Sigmoid colon (tissue), 7 donors: Measurements from ENCODE around the gene CASP10. TPM values are rescaled to one million over a fixed set of nuclear protein-coding genes. Genes with fewer than 3 reads are reported as not detected.
A peak's percentile ranks its signal among the peaks of the same experiment; 100 is the strongest.

Experiments
- DNase-seq: peaks from one replicate; pipeline ENCODE4 v3.0.0-alpha.2; 2019
- H3K27ac ChIP-seq, 4 donors: fragments of 200-600 bp; sonication (generic); one replicate each; pipeline ENCODE4 v1.5.1; 2016 to 2019; ENCODE audit warnings: mild to moderate bottlenecking in 1 of 4
- H3K27me3 ChIP-seq, 3 donors: fragments of 200-600 bp; sonication (generic); one replicate each; pipeline ENCODE4 v1.5.1; 2019; ENCODE audit warnings: mild to moderate bottlenecking in 1 of 3
- H3K36me3 ChIP-seq, 4 donors: fragments of 200-600 bp; sonication (generic); one replicate each; pipeline ENCODE4 v1.5.1; 2016 to 2019
- H3K4me1 ChIP-seq, 4 donors: fragments of 200-600 bp; sonication (generic); one replicate each; pipeline ENCODE4 v1.5.1; 2017 to 2019
- H3K4me3 ChIP-seq, 4 donors: fragments of 200-600 bp; sonication (generic); one replicate each; pipeline ENCODE4 v1.5.1; 2017 to 2019; ENCODE audit warnings: mild to moderate bottlenecking in 2 of 4, moderate library complexity in 1 of 4
- H3K9me3 ChIP-seq, 4 donors: fragments of 200-600 bp in 3 of 4; sonication (generic) in 3 of 4; one replicate each; pipeline versions ENCODE4 v1.5.1 to v1.6.1; 2013 to 2019
- EP300 ChIP-seq, 4 donors: sonication (generic); formaldehyde crosslinking; IDR thresholded peaks; one replicate each; pipeline ENCODE4 v1.6.1; 2017; ENCODE audit warnings: antibody characterized with exemption in 4 of 4
- POLR2A ChIP-seq, 2 donors: fragments of 450-650 bp; IDR thresholded peaks; one replicate each; pipeline ENCODE4 v1.6.1; 2016; ENCODE audit warnings: antibody characterized with exemption in 2 of 2, mild to moderate bottlenecking in 2 of 2, moderate library complexity in 2 of 2
- POLR2AphosphoS5 ChIP-seq, 4 donors: sonication (generic); formaldehyde crosslinking; IDR thresholded peaks; one replicate each; pipeline ENCODE4 v1.6.1; 2017; ENCODE audit warnings: antibody characterized with exemption in 4 of 4
- WGBS, 2 donors: extraction: QIAGEN DNeasy Blood & Tissue Kit; methylation state at CpG; one replicate each; pipeline ENCODE4 v1.1.7; 2013; 5-methylcytosine and 5-hydroxymethylcytosine counted together
- intact Hi-C: fragments of 100-400 bp; cut with DNase I; formaldehyde crosslinking; loops from one replicate; pipeline ENCODE4 v1.15.1; 2023
- polyA plus RNA-seq, 3 donors: library from polyadenylated mRNA; stranded (reverse); fragments of 200-250 nt; gene quantifications; one replicate each; pipeline ENCODE4 v1.2.3, GENCODE V29; 2013
- total RNA-seq, 4 donors: library from RNA; depleted of rRNA; stranded (reverse); fragments of >200 nt; gene quantifications; one replicate each; pipeline ENCODE4 v1.1.0, GENCODE V29; 2016
- TF ChIP-seq, protein P1 (sequence below), 4 experiments: fragments of 450-650 bp in 3 of 4; fragments of 200-600 bp in 1 of 4; IDR thresholded peaks; one replicate each; pipeline ENCODE4 v1.5.1; 2016 to 2019; ENCODE audit warnings: antibody characterized with exemption in 4 of 4, mild to moderate bottlenecking in 3 of 4, moderate library complexity in 2 of 4
- donor health status: healthy with polysubstance abuse.
- donor health status: Bipolar disorder and iron deficiency.
- donor health status: healthy.

Gene CASP10
- total and polyA plus RNA-seq, 7 donors = 3.9 to 26.9 (median 11.4) TPM

DNA sequence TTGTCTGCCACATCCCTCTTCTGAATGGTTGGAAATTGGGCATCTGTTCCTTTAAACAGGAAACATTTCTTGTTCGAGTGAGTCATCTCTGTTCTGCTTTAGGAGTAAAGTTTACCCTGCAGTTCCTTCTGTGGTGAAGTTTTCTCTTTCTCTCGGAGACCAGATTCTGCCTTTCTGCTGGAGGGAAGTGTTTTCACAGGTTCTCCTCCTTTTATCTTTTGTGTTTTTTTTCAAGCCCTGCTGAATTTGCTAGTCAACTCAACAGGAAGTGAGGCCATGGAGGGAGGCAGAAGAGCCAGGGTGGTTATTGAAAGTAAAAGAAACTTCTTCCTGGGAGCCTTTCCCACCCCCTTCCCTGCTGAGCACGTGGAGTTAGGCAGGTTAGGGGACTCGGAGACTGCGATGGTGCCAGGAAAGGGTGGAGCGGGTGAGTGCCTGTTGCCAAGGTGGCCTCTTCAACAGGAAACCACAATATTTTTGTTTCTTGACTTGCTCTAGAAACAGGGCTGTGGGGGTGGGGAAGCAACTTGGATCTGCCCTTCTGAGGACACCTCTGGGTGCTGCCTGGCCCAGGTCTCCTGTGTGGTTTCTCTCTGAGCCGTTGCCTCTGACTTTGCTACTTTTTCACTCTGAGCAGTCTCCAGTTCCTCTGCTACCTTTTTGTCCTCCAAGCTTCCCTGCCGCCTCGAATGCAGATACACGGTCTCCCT is 75.2 kb downstream of the CASP10 start:
- H3K4me1 ChIP-seq = peaks cover 0 to 21% (median 11%) of the 10 kb centered on the region in 4 donors
- peak overlapping the region; percentile 50 to 73 (median 68) for H3K4me3 ChIP-seq
- no peaks in the 10 kb centered on the region for H3K36me3 ChIP-seq
- H3K9me3 ChIP-seq = no peaks in the 10 kb centered on the region
- intact Hi-C loops = loop anchor here (2.0 kb wide), 1 partner anchor 189 kb away; no protein-coding TSS in a partner anchor
- 0% methylated on average over 10 of the region's 10 CpGs for WGBS, 2 donors
- H3K27ac ChIP-seq = peak overlapping the region; percentile 83 to 87 (median 85)
- TF ChIP-seq POLR2AphosphoS5 (IDR thresholded peaks at IDR 0.05) = peak in 3 of 4 donors; percentile 37 to 58 (median 55)
- TF ChIP-seq EP300 (IDR thresholded peaks at IDR 0.05) = no peak
- H3K27me3 ChIP-seq = no peaks in the 10 kb centered on the region
- peak; percentile 79 for DNase-seq

DNA sequence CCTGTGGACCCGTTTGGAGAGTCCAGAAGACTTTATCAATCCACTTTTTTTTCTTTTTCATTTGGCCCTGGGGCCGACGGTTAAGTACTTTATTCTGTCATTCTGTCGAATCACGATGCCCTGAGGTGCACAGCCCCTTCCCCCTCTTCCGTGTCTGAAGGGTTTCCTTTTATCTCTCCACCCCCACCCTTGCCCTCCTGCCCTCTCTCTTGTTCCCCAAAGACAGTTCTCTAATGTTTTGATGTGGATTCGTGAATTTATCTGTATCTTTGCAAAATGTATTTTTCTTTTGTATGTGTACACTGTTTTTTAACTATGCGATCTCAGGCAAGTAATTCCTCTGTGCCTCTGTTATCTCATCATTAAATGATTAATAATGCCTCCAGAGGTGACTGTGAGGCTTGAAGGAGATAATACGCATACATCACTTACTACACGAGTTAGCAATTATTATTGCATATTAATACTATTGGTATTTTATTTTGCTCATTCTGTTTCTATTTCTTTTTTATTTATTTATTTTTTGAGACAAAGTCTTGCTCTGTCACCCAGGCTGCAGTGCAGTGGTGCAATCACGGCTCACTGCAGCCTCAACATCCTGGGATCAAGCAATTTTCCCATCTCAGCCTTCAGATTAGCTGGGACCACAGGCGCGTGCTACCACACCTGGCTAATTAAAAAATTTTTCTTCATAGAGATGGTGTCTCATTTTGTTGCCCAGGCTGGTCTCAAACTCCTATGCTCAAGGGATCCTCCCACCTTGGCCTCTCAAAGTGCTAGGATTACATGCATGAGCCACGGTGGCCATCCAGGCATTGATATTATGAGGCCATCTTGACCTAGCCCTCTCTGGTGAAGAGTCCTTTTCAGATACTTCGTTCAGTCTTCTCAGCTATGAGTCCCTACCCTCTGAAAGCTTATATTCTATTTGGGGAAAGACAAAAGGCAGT is 76.0 kb downstream of the CASP10 start:
- Histone ChIP-seq H3K9me3 (no peaks in the 10 kb centered on the region), H3K27ac (peak overlapping the region; percentile 83 to 87 (median 85)), H3K4me3 (peak overlapping the region; percentile 50 to 73 (median 68)), H3K36me3 (no peaks in the 10 kb centered on the region), H3K4me1 (peaks cover 0 to 21% (median 11%) of the 10 kb centered on the region in 4 donors), H3K27me3 (no peaks in the 10 kb centered on the region)
- TF ChIP-seq EP300 (IDR thresholded peaks at IDR 0.05) (no peak), POLR2A (IDR thresholded peaks at IDR 0.05) (no peak), POLR2AphosphoS5 (IDR thresholded peaks at IDR 0.05) (no peak)
- TF ChIP-seq, protein P1, sequence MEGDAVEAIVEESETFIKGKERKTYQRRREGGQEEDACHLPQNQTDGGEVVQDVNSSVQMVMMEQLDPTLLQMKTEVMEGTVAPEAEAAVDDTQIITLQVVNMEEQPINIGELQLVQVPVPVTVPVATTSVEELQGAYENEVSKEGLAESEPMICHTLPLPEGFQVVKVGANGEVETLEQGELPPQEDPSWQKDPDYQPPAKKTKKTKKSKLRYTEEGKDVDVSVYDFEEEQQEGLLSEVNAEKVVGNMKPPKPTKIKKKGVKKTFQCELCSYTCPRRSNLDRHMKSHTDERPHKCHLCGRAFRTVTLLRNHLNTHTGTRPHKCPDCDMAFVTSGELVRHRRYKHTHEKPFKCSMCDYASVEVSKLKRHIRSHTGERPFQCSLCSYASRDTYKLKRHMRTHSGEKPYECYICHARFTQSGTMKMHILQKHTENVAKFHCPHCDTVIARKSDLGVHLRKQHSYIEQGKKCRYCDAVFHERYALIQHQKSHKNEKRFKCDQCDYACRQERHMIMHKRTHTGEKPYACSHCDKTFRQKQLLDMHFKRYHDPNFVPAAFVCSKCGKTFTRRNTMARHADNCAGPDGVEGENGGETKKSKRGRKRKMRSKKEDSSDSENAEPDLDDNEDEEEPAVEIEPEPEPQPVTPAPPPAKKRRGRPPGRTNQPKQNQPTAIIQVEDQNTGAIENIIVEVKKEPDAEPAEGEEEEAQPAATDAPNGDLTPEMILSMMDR (IDR thresholded peaks at IDR 0.05) = no peak
- DNase-seq = no peak
- WGBS, 2 donors = 23 to 26% methylated on average over 15 of the region's 15 CpGs
- intact Hi-C loops = loop anchor here (2.0 kb wide), 1 partner anchor 188 kb away; no protein-coding TSS in a partner anchor

DNA sequence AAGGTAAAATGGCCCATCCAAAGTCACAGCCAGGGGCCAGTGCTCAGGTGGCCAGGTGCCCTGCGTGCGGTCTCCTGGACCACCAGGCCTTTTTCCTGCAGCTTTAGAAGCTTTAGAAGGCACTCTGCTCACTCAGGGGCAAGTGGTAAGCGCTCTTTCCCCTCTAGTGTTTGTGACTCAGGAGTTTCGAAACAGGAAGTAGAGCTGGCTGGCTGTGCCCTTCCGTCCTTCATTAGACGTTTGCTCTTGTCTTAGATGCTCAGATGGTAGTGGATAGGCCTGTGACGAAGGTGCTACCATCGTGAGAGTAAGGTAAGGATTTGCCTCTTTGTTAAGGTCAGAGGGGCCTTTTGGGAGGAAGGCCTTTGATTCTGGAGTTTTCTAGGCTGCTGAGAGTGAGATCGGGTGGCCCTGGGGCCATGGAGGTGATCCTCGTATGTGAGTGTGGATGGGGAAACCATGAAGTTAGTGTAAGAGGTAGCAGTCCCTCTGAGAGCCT is 77.4 kb downstream of the CASP10 start, which contains the start of gene CASP8:
TSS of gene CASP8 (plus strand) at position 235 of the 499 bp plus-strand sequence. CDS start 5,951 bp downstream, outside the sequence.
- Histone ChIP-seq H3K4me1 (peaks cover 0 to 21% (median 7%) of the 10 kb centered on the region in 4 donors), H3K4me3 (peak within 1 kb of the TSS in 2 of 4 donors; percentile 63 to 73), H3K36me3 (no peaks in the 10 kb centered on the region), H3K27ac (peak within 1 kb of the TSS in 3 of 4 donors; percentile 33 to 87 (median 84)), H3K27me3 (no peaks in the 10 kb centered on the region), H3K9me3 (no peaks in the 10 kb centered on the region)
- TF ChIP-seq POLR2AphosphoS5 (IDR thresholded peaks at IDR 0.05) = peak in 3 of 4 donors; percentile 22 to 57 (median 43)
- TF ChIP-seq, protein P1 (IDR thresholded peaks at IDR 0.05) = no peak
- no peak for DNase-seq
- WGBS, 2 donors = 51 to 78% methylated on average over 10 of the region's 10 CpGs
- intact Hi-C loops = no loop called here

DNA sequence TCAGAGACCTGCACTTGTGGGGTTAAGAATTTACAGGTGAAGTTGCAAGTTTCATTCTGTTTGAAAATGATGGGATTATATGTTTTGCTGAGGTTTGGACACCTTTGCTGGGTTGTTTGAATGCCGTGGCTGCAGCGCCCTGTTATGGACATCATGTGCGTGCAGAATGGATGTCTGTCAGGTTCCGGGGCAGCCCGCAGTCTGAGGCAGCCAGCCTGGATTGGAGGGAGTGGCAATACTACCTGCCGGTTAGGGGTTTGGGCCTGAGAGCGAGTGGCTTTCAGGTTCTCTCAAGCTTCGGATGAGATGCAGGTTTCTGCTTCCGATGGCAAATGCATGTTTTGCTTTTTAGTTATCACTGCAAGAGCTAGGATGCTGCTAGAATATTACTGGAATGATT is 78.5 kb downstream of the CASP10 start:
- H3K27me3 ChIP-seq = no peaks in the 10 kb centered on the region
- no peaks in the 10 kb centered on the region for H3K36me3 ChIP-seq
- peak overlapping the region in 1 of 4 donors; percentile 1 for H3K4me3 ChIP-seq
- H3K27ac ChIP-seq = no peak overlapping the region
- TF ChIP-seq POLR2AphosphoS5 (IDR thresholded peaks at IDR 0.05) = no peak
- TF ChIP-seq, protein P1 (IDR thresholded peaks at IDR 0.05) = no peak
- no peak for TF ChIP-seq POLR2A (IDR thresholded peaks at IDR 0.05)
- no peak for TF ChIP-seq EP300 (IDR thresholded peaks at IDR 0.05)
- H3K9me3 ChIP-seq = no peaks in the 10 kb centered on the region
- WGBS, 2 donors = 40 to 42% methylated on average over 9 of the region's 9 CpGs
- DNase-seq = no peak
- H3K4me1 ChIP-seq = peaks cover 0 to 21% (median 7%) of the 10 kb centered on the region in 4 donors
- intact Hi-C loops = no loop called here
